ENCODE measurements around the gene C16orf54.

Gene C16orf54

GRCh38 chr16:29790183-29790948 is 44.6 kb upstream of the C16orf54 start, which contains the start of gene KIF22 (continued):
- TF ChIP-seq ZNF214 (tag by site-specific recombination; IDR thresholded peaks at IDR 0.05; ENCODE audit: borderline replicate concordance) (no peak), ZNF660 (tag by site-specific recombination; IDR thresholded peaks at IDR 0.05) (peak; percentile 90; the same call in 1 of the 2 replicates), SP2 (tag by site-specific recombination; IDR thresholded peaks at IDR 0.05) (peak; percentile 98), ZBTB7A (tag by site-specific recombination; IDR thresholded peaks at IDR 0.05; ENCODE audit: low read depth) (peak; percentile 69), ZBTB48 (tag by site-specific recombination; IDR thresholded peaks at IDR 0.05) (peak; percentile 76), KLF17 (tag by site-specific recombination; IDR thresholded peaks at IDR 0.05) (peak; percentile 73), YY1 (tag by site-specific recombination; IDR thresholded peaks at IDR 0.05) (peak; percentile 97), ZXDB (tag by site-specific recombination; IDR thresholded peaks at IDR 0.05) (peak; percentile 86), ZBTB8A (tag by site-specific recombination; IDR thresholded peaks at IDR 0.05) (peak; percentile 91), ZNF501 (tag by site-specific recombination; IDR thresholded peaks at IDR 0.05) (peak; percentile 88), ZFHX2 (tag by site-specific recombination; conservative IDR thresholded peaks at IDR 0.05) (peak; percentile 93), WT1 (tag by site-specific recombination; IDR thresholded peaks at IDR 0.05) (peak; percentile 69), ZNF16 (tag by site-specific recombination; IDR thresholded peaks at IDR 0.05; ENCODE audit: low read depth) (no peak), ZSCAN16 (tag by site-specific recombination; IDR thresholded peaks at IDR 0.05) (0 out of 2 replicates have a peak, but pooled peaks have one; percentile 21), ZNF514 (tag by site-specific recombination; IDR thresholded peaks at IDR 0.05) (no peak), ZNF366 (tag by site-specific recombination; conservative IDR thresholded peaks at IDR 0.05) (peak; percentile 77; the same call in 1 of the 2 replicates), ZNF76 (tag by site-specific recombination; IDR thresholded peaks at IDR 0.05; ENCODE audit: borderline replicate concordance, low read depth) (peak; percentile 58; the same call in 1 of the 2 replicates), ZBTB10 (tag by site-specific recombination; IDR thresholded peaks at IDR 0.05) (no peak), ZNF561 (tag by site-specific recombination; IDR thresholded peaks at IDR 0.05; ENCODE audit: borderline replicate concordance) (0 out of 2 replicates have a peak, but pooled peaks have one; percentile 55)
- TF ChIP-seq, protein P1, sequence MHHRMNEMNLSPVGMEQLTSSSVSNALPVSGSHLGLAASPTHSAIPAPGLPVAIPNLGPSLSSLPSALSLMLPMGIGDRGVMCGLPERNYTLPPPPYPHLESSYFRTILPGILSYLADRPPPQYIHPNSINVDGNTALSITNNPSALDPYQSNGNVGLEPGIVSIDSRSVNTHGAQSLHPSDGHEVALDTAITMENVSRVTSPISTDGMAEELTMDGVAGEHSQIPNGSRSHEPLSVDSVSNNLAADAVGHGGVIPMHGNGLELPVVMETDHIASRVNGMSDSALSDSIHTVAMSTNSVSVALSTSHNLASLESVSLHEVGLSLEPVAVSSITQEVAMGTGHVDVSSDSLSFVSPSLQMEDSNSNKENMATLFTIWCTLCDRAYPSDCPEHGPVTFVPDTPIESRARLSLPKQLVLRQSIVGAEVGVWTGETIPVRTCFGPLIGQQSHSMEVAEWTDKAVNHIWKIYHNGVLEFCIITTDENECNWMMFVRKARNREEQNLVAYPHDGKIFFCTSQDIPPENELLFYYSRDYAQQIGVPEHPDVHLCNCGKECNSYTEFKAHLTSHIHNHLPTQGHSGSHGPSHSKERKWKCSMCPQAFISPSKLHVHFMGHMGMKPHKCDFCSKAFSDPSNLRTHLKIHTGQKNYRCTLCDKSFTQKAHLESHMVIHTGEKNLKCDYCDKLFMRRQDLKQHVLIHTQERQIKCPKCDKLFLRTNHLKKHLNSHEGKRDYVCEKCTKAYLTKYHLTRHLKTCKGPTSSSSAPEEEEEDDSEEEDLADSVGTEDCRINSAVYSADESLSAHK (tag by site-specific recombination; IDR thresholded peaks at IDR 0.05): peak; percentile 25; the same call in 1 of the 2 replicates
- TF ChIP-seq, protein P2, sequence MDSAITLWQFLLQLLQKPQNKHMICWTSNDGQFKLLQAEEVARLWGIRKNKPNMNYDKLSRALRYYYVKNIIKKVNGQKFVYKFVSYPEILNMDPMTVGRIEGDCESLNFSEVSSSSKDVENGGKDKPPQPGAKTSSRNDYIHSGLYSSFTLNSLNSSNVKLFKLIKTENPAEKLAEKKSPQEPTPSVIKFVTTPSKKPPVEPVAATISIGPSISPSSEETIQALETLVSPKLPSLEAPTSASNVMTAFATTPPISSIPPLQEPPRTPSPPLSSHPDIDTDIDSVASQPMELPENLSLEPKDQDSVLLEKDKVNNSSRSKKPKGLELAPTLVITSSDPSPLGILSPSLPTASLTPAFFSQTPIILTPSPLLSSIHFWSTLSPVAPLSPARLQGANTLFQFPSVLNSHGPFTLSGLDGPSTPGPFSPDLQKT (IDR thresholded peaks at IDR 0.05; ENCODE audit: borderline replicate concordance, low read depth, low read length): peak; percentile 28; the same call in 1 of the 2 replicates
- TF ChIP-seq, protein P3, sequence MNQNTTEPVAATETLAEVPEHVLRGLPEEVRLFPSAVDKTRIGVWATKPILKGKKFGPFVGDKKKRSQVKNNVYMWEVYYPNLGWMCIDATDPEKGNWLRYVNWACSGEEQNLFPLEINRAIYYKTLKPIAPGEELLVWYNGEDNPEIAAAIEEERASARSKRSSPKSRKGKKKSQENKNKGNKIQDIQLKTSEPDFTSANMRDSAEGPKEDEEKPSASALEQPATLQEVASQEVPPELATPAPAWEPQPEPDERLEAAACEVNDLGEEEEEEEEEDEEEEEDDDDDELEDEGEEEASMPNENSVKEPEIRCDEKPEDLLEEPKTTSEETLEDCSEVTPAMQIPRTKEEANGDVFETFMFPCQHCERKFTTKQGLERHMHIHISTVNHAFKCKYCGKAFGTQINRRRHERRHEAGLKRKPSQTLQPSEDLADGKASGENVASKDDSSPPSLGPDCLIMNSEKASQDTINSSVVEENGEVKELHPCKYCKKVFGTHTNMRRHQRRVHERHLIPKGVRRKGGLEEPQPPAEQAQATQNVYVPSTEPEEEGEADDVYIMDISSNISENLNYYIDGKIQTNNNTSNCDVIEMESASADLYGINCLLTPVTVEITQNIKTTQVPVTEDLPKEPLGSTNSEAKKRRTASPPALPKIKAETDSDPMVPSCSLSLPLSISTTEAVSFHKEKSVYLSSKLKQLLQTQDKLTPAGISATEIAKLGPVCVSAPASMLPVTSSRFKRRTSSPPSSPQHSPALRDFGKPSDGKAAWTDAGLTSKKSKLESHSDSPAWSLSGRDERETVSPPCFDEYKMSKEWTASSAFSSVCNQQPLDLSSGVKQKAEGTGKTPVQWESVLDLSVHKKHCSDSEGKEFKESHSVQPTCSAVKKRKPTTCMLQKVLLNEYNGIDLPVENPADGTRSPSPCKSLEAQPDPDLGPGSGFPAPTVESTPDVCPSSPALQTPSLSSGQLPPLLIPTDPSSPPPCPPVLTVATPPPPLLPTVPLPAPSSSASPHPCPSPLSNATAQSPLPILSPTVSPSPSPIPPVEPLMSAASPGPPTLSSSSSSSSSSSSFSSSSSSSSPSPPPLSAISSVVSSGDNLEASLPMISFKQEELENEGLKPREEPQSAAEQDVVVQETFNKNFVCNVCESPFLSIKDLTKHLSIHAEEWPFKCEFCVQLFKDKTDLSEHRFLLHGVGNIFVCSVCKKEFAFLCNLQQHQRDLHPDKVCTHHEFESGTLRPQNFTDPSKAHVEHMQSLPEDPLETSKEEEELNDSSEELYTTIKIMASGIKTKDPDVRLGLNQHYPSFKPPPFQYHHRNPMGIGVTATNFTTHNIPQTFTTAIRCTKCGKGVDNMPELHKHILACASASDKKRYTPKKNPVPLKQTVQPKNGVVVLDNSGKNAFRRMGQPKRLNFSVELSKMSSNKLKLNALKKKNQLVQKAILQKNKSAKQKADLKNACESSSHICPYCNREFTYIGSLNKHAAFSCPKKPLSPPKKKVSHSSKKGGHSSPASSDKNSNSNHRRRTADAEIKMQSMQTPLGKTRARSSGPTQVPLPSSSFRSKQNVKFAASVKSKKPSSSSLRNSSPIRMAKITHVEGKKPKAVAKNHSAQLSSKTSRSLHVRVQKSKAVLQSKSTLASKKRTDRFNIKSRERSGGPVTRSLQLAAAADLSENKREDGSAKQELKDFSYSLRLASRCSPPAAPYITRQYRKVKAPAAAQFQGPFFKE (tag by site-specific recombination; IDR thresholded peaks at IDR 0.05; ENCODE audit: borderline replicate concordance): no peak
- TF ChIP-seq, protein P4, sequence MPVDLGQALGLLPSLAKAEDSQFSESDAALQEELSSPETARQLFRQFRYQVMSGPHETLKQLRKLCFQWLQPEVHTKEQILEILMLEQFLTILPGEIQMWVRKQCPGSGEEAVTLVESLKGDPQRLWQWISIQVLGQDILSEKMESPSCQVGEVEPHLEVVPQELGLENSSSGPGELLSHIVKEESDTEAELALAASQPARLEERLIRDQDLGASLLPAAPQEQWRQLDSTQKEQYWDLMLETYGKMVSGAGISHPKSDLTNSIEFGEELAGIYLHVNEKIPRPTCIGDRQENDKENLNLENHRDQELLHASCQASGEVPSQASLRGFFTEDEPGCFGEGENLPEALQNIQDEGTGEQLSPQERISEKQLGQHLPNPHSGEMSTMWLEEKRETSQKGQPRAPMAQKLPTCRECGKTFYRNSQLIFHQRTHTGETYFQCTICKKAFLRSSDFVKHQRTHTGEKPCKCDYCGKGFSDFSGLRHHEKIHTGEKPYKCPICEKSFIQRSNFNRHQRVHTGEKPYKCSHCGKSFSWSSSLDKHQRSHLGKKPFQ (tag by site-specific recombination; IDR thresholded peaks at IDR 0.05): no peak

All from HEK293 (cell line).